Vagina (tissue), 2 donors: ENCODE measurements around the gene POLA2.

Experiments used
- POLR2A ChIP-seq, 2 donors: fragments of 450-650 bp; IDR thresholded peaks; one replicate each; pipeline ENCODE4 v1.6.1; 2017; ENCODE audit warnings: antibody characterized with exemption in 2 of 2, mild to moderate bottlenecking in 2 of 2, moderate library complexity in 2 of 2
- TF ChIP-seq, protein P1 (sequence below), 3 experiments: fragments of 450-650 bp in 2 of 3; fragments of 200-600 bp in 1 of 3; sonication (generic) in 1 of 3; IDR thresholded peaks; one replicate each; pipeline ENCODE4 v1.5.1; 2017 to 2019; ENCODE audit warnings: antibody characterized with exemption in 3 of 3, mild to moderate bottlenecking in 2 of 3, moderate library complexity in 2 of 3

DNA sequence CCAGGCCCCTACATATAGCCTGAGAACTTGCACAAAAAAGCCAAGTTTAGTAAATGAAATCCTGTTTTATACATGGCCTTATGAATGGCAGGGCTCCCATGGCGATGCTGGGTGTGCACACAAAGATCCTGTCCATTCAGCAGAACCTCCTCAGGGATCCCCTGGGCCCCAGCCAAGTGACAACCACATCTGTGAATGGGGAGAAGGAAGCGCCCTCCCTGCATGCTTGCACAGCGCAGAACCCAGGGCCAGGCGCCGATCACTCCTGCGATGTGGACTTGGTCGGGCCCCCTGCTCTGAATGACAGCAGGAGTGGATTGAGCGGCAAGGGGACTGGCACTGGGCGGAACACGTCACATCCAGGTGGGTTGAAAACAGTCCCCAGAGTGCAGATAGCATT lies 48.5 kb downstream of the POLA2 start:
- TF ChIP-seq, protein P1, sequence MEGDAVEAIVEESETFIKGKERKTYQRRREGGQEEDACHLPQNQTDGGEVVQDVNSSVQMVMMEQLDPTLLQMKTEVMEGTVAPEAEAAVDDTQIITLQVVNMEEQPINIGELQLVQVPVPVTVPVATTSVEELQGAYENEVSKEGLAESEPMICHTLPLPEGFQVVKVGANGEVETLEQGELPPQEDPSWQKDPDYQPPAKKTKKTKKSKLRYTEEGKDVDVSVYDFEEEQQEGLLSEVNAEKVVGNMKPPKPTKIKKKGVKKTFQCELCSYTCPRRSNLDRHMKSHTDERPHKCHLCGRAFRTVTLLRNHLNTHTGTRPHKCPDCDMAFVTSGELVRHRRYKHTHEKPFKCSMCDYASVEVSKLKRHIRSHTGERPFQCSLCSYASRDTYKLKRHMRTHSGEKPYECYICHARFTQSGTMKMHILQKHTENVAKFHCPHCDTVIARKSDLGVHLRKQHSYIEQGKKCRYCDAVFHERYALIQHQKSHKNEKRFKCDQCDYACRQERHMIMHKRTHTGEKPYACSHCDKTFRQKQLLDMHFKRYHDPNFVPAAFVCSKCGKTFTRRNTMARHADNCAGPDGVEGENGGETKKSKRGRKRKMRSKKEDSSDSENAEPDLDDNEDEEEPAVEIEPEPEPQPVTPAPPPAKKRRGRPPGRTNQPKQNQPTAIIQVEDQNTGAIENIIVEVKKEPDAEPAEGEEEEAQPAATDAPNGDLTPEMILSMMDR (IDR thresholded peaks at IDR 0.05): no peak
- TF ChIP-seq POLR2A (IDR thresholded peaks at IDR 0.05): no peak
